ENCODE measurements around the gene FAM221B. TPM values are rescaled to one million over a fixed set of nuclear protein-coding genes. Genes with fewer than 3 reads are reported as not detected.
A peak's percentile ranks its signal among the peaks of the same experiment; 100 is the strongest.

The FAM221B gene
- total and polyA plus RNA-seq, 8 donors, result 0.10 TPM; not detected in 7

DNA sequence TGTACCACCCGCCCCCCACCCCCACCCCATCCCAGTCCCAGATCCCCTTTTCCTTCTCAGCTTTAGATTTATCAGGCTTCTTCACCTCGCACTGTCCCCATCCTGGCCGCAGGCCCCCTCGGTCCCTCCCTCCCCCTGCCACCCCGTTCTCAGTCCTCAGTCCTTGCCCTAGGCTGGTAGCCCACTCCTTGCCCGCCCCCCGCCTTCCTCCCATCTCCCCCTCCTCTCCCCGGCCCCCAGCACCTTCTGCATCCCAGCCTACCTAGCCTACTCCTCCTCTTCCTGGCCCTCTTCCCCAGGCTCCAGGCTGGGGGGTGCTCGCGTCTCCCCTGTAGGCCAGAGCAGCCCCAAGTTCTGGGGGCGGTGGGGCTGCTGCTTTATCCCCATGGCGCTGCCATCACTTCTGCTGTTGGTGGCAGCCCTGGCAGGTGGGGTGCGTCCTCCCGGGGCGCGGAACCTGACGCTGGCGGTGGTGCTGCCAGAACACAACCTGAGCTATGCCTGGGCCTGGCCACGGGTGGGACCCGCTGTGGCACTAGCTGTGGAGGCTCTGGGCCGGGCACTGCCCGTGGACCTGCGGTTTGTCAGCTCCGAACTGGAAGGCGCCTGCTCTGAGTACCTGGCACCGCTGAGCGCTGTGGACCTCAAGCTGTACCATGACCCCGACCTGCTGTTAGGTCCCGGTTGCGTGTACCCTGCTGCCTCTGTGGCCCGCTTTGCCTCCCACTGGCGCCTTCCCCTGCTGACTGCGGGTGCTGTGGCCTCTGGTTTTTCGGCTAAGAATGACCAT lies 36.3 kb downstream of the FAM221B start:
- Histone ChIP-seq H3K27me3 (peaks cover 0 to 5% (median 0%) of the 10 kb centered on the region in 3 donors), H3K4me3 (peak overlapping the region; percentile 41 to 51 (median 48)), H3K36me3 (peaks cover 0 to 5% (median under 1%) of the 10 kb centered on the region in 4 donors), H3K27ac (peak overlapping the region in 4 of 5 donors; percentile 70 to 84 (median 76)), H3K9me3 (no peaks in the 10 kb centered on the region), H3K4me1 (peaks cover 37 to 61% (median 49%) of the 10 kb centered on the region in 4 donors)
- 86 to 93% (median 87%) methylated on average over 24 to 34 of the region's 34 CpGs for WGBS, 5 donors
- TF ChIP-seq POLR2A (IDR thresholded peaks at IDR 0.05) (no peak), EP300 (IDR thresholded peaks at IDR 0.05) (no peak), CTCF (IDR thresholded peaks at IDR 0.05) (no peak), POLR2AphosphoS5 (IDR thresholded peaks at IDR 0.05) (no peak)
- no peak for DNase-seq
- intact Hi-C loops (cut with DNase I; ENCODE audit: low total_unique reads), result loop anchor here (5.0 kb wide), 1 partner anchor 90 kb away; no protein-coding TSS in a partner anchor

GRCh38 chr9:35791297-35791921 lies 37.1 kb downstream of the FAM221B start, which contains the start of gene NPR2:
Gene NPR2, plus strand, starts transcription at chr9:35791591. Its CDS starts 818 bp downstream, at chr9:35792409.
- H3K27me3 ChIP-seq, result peaks cover 0 to 5% (median 0%) of the 10 kb centered on the region in 3 donors
- peak within 1 kb of the TSS; percentile 25 to 84 (median 74) for H3K27ac ChIP-seq
- no peaks in the 10 kb centered on the region for H3K9me3 ChIP-seq
- H3K4me3 ChIP-seq, result peak within 1 kb of the TSS; percentile 41 to 51 (median 48)
- WGBS, 5 donors, result 16 to 30% (median 20%) methylated on average over 10 to 63 of the region's 64 CpGs
- intact Hi-C loops (cut with DNase I; ENCODE audit: low total_unique reads), result loop anchor here (5.0 kb wide), 1 partner anchor 91 kb away; no protein-coding TSS in a partner anchor
- peaks cover 37 to 60% (median 49%) of the 10 kb centered on the region in 4 donors for H3K4me1 ChIP-seq
- peak in 1 of 2 donors; percentile 77 for DNase-seq
- H3K36me3 ChIP-seq, result peaks cover 0 to 5% (median 2%) of the 10 kb centered on the region in 4 donors
- TF ChIP-seq POLR2AphosphoS5 (IDR thresholded peaks at IDR 0.05) (no peak), EP300 (IDR thresholded peaks at IDR 0.05) (no peak), POLR2A (IDR thresholded peaks at IDR 0.05) (no peak), CTCF (IDR thresholded peaks at IDR 0.05) (no peak)

GRCh38 chr9:35790385-35791296 lies 37.9 kb downstream of the FAM221B start:
- no peaks in the 10 kb centered on the region for H3K9me3 ChIP-seq
- intact Hi-C loops (cut with DNase I; ENCODE audit: low total_unique reads), result loop anchor here (5.0 kb wide), 1 partner anchor 92 kb away; no protein-coding TSS in a partner anchor
- H3K4me3 ChIP-seq, result peak overlapping the region; percentile 41 to 51 (median 48)
- H3K4me1 ChIP-seq, result peaks cover 37 to 55% (median 46%) of the 10 kb centered on the region in 4 donors
- WGBS, 5 donors, result 52 to 60% (median 56%) methylated on average over 35 to 37 of the region's 37 CpGs
- peak overlapping the region; percentile 7 to 84 (median 74) for H3K27ac ChIP-seq
- peaks cover 0 to 5% (median 0%) of the 10 kb centered on the region in 3 donors for H3K27me3 ChIP-seq
- peak; percentile 68 to 93 for DNase-seq
- H3K36me3 ChIP-seq, result peaks cover 0 to 5% (median 3%) of the 10 kb centered on the region in 4 donors
- TF ChIP-seq POLR2A (IDR thresholded peaks at IDR 0.05) (no peak), POLR2AphosphoS5 (IDR thresholded peaks at IDR 0.05) (peak in 1 of 3 donors; percentile 41), EP300 (IDR thresholded peaks at IDR 0.05) (no peak), CTCF (IDR thresholded peaks at IDR 0.05) (peak in 5 of 7 experiments; percentile 80 to 95 (median 90))

All from stomach (tissue), 9 donors.